GM12878 (cell line): ENCODE results near the gene BFSP2. TPM values are rescaled to one million over a fixed set of nuclear protein-coding genes. Genes with fewer than 3 reads are reported as not detected.
"Not testable (repeated sequence)": the region's sequence is repeated elsewhere in the genome, so short reads cannot be mapped to it uniquely, and the experiment has no call there.

Experiments
- ATAC-seq: fragments of 200-7000 bp; cut with Tn5 transposase; 3 replicates; pipeline ENCODE4 v1.9.1; 2020; ENCODE audit warnings: mild to moderate bottlenecking, moderate library complexity
- BruUV-seq: library from RNA; stranded (reverse); fragments of 400-500 nt; replicated peaks from 2 replicates; lab custom pipeline; 2021; lab: Mats Ljungman, UMichigan
- CTCF ChIA-PET: fragments of 300-600 bp; sonication (Branson Sonifier 250); formaldehyde crosslinking; extraction: SDS; loops from one replicate; lab custom pipeline; 2021; ENCODE audit warnings: inconsistent platforms; lab: Yijun Ruan, JAX
- POLR2A ChIA-PET: fragments of 350-600 bp; formaldehyde crosslinking; extraction: SDS; loops from one replicate; lab custom pipeline; 2021; ENCODE audit warnings: inconsistent platforms; lab: Charles Lee
- RAD21 ChIA-PET: fragments of 300-600 bp; sonication (Branson Sonifier 250); formaldehyde crosslinking; loops from one replicate; lab custom pipeline; 2023; ENCODE audit warnings: antibody characterized with exemption; ENCODE audit not compliant: unreplicated experiment; lab: Charles Lee
- SMC1A ChIA-PET: fragments of 300-600 bp; sonication (Branson Sonifier 250); formaldehyde crosslinking; loops from one replicate; lab custom pipeline; 2023; ENCODE audit not compliant: unreplicated experiment, uncharacterized antibody; lab: Charles Lee
- DNase-seq: peaks from one replicate; pipeline ENCODE4 v3.0.0-alpha.2; 2011; ENCODE audit warnings: low read depth, low spot score
- FAIRE-seq: peaks from 3 replicates; lab custom pipeline; 2011; peaks lifted over from hg19 to GRCh38; lab: Jason Lieb, UNC
- H2AFZ ChIP-seq: 2 replicates; pipeline ENCODE4 v1.6.0; 2011; ENCODE audit warnings: low read depth, low read length, control low read depth; ENCODE audit not compliant: control insufficient read depth
- H3K27ac ChIP-seq: 2 replicates; pipeline ENCODE4 v1.5.1; 2011; ENCODE audit warnings: control low read depth; ENCODE audit not compliant: control insufficient read depth, insufficient read depth
- H3K27me3 ChIP-seq, 2 experiments: replicated peaks in 1 of 2; 2 replicates each; pipeline versions ENCODE4 v1.6.0 to v1.6.1; 2011; ENCODE audit warnings: low read length in 1 of 2; ENCODE audit not compliant: control insufficient read depth in 2 of 2, insufficient read depth in 2 of 2
- H3K36me3 ChIP-seq, 2 experiments: 2 replicates each; pipeline ENCODE4 v1.5.1; 2011; ENCODE audit warnings: low read length in 1 of 2; ENCODE audit not compliant: control insufficient read depth in 2 of 2, insufficient read depth in 2 of 2
- H3K4me1 ChIP-seq: 2 replicates; pipeline ENCODE4 v1.6.1; 2011; ENCODE audit warnings: mild to moderate bottlenecking, low read length, moderate library complexity, mixed read lengths; ENCODE audit not compliant: control insufficient read depth, insufficient read depth
- H3K4me2 ChIP-seq: 2 replicates; pipeline ENCODE4 v1.6.0; 2011; ENCODE audit warnings: control low read depth; ENCODE audit not compliant: control insufficient read depth, insufficient read depth
- H3K4me3 ChIP-seq: fragments of 200-600 bp; sonication (generic); 2 replicates; pipeline ENCODE4 v1.5.1; 2016
- H3K79me2 ChIP-seq: 2 replicates; pipeline ENCODE4 v1.6.0; 2011; ENCODE audit warnings: low read length; ENCODE audit not compliant: control insufficient read depth, insufficient read depth
- H3K9ac ChIP-seq: 2 replicates; pipeline ENCODE4 v1.8.0; 2011; ENCODE audit warnings: low read length, control low read depth, mixed read lengths; ENCODE audit not compliant: control insufficient read depth, insufficient read depth
- H3K9me3 ChIP-seq: replicated peaks from 3 replicates; pipeline ENCODE4 v1.5.1; 2011; ENCODE audit warnings: mild to moderate bottlenecking, low read length; ENCODE audit not compliant: control insufficient read depth, insufficient read depth
- H4K20me1 ChIP-seq: 2 replicates; pipeline ENCODE4 v1.6.0; 2011; ENCODE audit not compliant: control insufficient read depth, insufficient read depth
- ATF7 ChIP-seq: fragments of 450-650 bp; IDR thresholded peaks from 2 replicates; pipeline ENCODE4 v1.6.1; 2016; ENCODE audit warnings: low read depth, mild to moderate bottlenecking
- EP300 ChIP-seq, 2 experiments: fragments of 150-350 bp in 1 of 2; IDR thresholded peaks; 2 replicates each; pipeline ENCODE4 v1.6.1; 2011 to 2012; ENCODE audit warnings: low read depth in 2 of 2, low read length in 2 of 2, borderline replicate concordance in 1 of 2, improper control_type of control experiment in 1 of 2, inconsistent platforms in 1 of 2; ENCODE audit not compliant: control insufficient read depth in 1 of 2
- GABPA ChIP-seq: IDR thresholded peaks from 2 replicates; pipeline ENCODE4 v1.6.1; 2014; ENCODE audit warnings: antibody characterized with exemption, low read depth, mild to moderate bottlenecking, inconsistent platforms
- JUND ChIP-seq: IDR thresholded peaks from 2 replicates; pipeline ENCODE4 v1.6.1; 2012; ENCODE audit warnings: low read depth, mild to moderate bottlenecking, low read length, improper control_type of control experiment, moderate library complexity
- NR2C1 ChIP-seq: fragments of 450-650 bp; IDR thresholded peaks from 2 replicates; pipeline ENCODE4 v1.6.1; 2017; ENCODE audit warnings: antibody characterized with exemption, mild to moderate bottlenecking, moderate library complexity
- RAD21 ChIP-seq: IDR thresholded peaks from 2 replicates; pipeline ENCODE4 v1.6.1; 2011; ENCODE audit warnings: mild to moderate bottlenecking, low read depth, low read length, moderate library complexity; ENCODE audit not compliant: insufficient read depth
- ZZZ3 ChIP-seq: IDR thresholded peaks from 2 replicates; pipeline ENCODE4 v1.6.1; 2011; ENCODE audit warnings: low read depth; ENCODE audit not compliant: control insufficient read depth, insufficient read length
- WGBS: methylation state at CpG from one replicate; pipeline ENCODE4 v1.1.6; 2016; ENCODE audit warnings: low lambda C conversion rate; ENCODE audit not compliant: insufficient replicate concordance, insufficient coverage; ENCODE audit errors: missing lambda C conversion rate; 5-methylcytosine and 5-hydroxymethylcytosine counted together
- in situ Hi-C: fragments of 300-500 bp; cut with MboI; formaldehyde crosslinking; loops from 9 replicates; pipeline ENCODE4 v1.14.3; 2018; ENCODE audit warnings: mixed read lengths
- intact Hi-C: fragments of 100-400 bp; cut with micrococcal nuclease; formaldehyde crosslinking; loops from one replicate; pipeline ENCODE4 v1.14.2; 2022; ENCODE audit not compliant: unreplicated experiment
- polyA plus RNA-seq, 11 experiments: library from polyadenylated mRNA; depleted of rRNA in 4 of 11; unstranded in 6 of 11; stranded (reverse) in 5 of 11; fragments of >200 nt; fragmentation: Nextera tagmentation in 4 of 11; fragmentation: Illumina TruSeq in 1 of 11; extraction: Ambion mirVana in 4 of 11; extraction: Trizol in 1 of 11; gene quantifications; 1 replicate in 1 of 11; 2 replicates in 10 of 11; pipeline versions ENCODE4 v1.2.1 to v1.2.3, GENCODE V29; 2011 to 2016; ENCODE audit warnings: inconsistent platforms in 2 of 11, missing spikeins in 2 of 11, low read depth in 1 of 11
- total RNA-seq, 4 experiments: library from RNA; depleted of rRNA in 3 of 4; stranded (reverse); fragments of >200 nt in 3 of 4; fragmentation: Illumina TruSeq in 1 of 4; extraction: Trizol in 1 of 4; gene quantifications; 2 replicates each; pipeline versions ENCODE4 v1.2.1 to v1.2.3, GENCODE V29; 2013 to 2021
- TF ChIP-seq, protein P1 (sequence below), 3 experiments: IDR thresholded peaks in 2 of 3; conservative IDR thresholded peaks in 1 of 3; 2 replicates each; pipeline ENCODE4 v1.5.1; 2011; ENCODE audit warnings: low read depth in 3 of 3, low read length in 3 of 3, mild to moderate bottlenecking in 3 of 3, control low read depth in 2 of 3, moderate library complexity in 2 of 3, inconsistent platforms in 1 of 3, mixed read lengths in 1 of 3; ENCODE audit not compliant: control insufficient read depth in 2 of 3, insufficient read depth in 1 of 3; ENCODE audit errors: extremely low read depth in 1 of 3

BFSP2 gene
- total and polyA plus RNA-seq, 10 of the 15 experiments (the other 5 are each of a cell fraction or from before 2014, with no cell fraction given) = 1.5 to 20.4 (median 7.3) TPM

GRCh38 chr3:133494469-133494868 lies 94.6 kb downstream of the BFSP2 start:
- BruUV-seq = no TSS peak
- FAIRE-seq = no peak
- Histone ChIP-seq H3K4me1 (peaks cover 32% of the 10 kb centered on the region), H3K79me2 (peaks cover 5% of the 10 kb centered on the region), H4K20me1 (no peaks in the 10 kb centered on the region), H3K27ac (no peak overlapping the region), H3K9me3 (no peaks in the 10 kb centered on the region), H3K27me3 (no peaks in the 10 kb centered on the region), H2AFZ (no peak overlapping the region), H3K36me3 (no peaks in the 10 kb centered on the region), H3K4me2 (no peak overlapping the region), H3K9ac (no peak overlapping the region), H3K4me3 (no peak overlapping the region)
- CTCF ChIA-PET = interaction anchor here (1.2 kb wide), 1 partner anchor 84 kb away, joined by 3 read pairs; no protein-coding TSS in a partner anchor
- SMC1A ChIA-PET = interaction anchor here (1.0 kb wide), 1 partner anchor 17 kb away, joined by 3 read pairs; no protein-coding TSS in a partner anchor
- DNase-seq = no peak
- no peak for TF ChIP-seq ATF7
- 0 out of 2 replicates have a peak, but pooled peaks have one; percentile 19 for TF ChIP-seq RAD21
- no peak for TF ChIP-seq GABPA
- TF ChIP-seq EP300 (IDR thresholded peaks at IDR 0.05; ENCODE audit: borderline replicate concordance in 1 of 2, control insufficient read depth in 1 of 2, low read depth in 2 of 2, low read length in 2 of 2) = no peak
- TF ChIP-seq JUND = no peak
- no peak for TF ChIP-seq NR2C1
- TF ChIP-seq ZZZ3 = no peak
- TF ChIP-seq, protein P1, sequence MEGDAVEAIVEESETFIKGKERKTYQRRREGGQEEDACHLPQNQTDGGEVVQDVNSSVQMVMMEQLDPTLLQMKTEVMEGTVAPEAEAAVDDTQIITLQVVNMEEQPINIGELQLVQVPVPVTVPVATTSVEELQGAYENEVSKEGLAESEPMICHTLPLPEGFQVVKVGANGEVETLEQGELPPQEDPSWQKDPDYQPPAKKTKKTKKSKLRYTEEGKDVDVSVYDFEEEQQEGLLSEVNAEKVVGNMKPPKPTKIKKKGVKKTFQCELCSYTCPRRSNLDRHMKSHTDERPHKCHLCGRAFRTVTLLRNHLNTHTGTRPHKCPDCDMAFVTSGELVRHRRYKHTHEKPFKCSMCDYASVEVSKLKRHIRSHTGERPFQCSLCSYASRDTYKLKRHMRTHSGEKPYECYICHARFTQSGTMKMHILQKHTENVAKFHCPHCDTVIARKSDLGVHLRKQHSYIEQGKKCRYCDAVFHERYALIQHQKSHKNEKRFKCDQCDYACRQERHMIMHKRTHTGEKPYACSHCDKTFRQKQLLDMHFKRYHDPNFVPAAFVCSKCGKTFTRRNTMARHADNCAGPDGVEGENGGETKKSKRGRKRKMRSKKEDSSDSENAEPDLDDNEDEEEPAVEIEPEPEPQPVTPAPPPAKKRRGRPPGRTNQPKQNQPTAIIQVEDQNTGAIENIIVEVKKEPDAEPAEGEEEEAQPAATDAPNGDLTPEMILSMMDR (IDR thresholded peaks at IDR 0.05 in 2 of 3, conservative IDR thresholded peaks at IDR 0.05 in 1 of 3; ENCODE audit: control insufficient read depth in 2 of 3, extremely low read depth in 1 of 3, insufficient read depth in 1 of 3, low read depth in 3 of 3, low read length in 3 of 3) = 0 out of 6 replicates have a peak, but pooled peaks of 1 of the 3 experiments have one; percentile 12
- ATAC-seq = no peak
- intact Hi-C loops (loop anchor here (5.0 kb wide), 1 partner anchor 47 kb away; no protein-coding TSS in a partner anchor), in situ Hi-C loops (no loop called here)
- POLR2A ChIA-PET = no interaction called here
- RAD21 ChIA-PET = no interaction called here
- WGBS = 76% methylated on average over 6 of the region's 6 CpGs

- RAD21 ChIA-PET, H3K4me3 ChIP-seq, BruUV-seq, H2AFZ ChIP-seq, H3K9ac ChIP-seq, H3K27me3 ChIP-seq, in situ Hi-C loops, H3K27ac ChIP-seq, H3K79me2 ChIP-seq, H4K20me1 ChIP-seq, FAIRE-seq, H3K9me3 ChIP-seq, DNase-seq, POLR2A ChIA-PET, H3K36me3 ChIP-seq, intact Hi-C loops, ATAC-seq, H3K4me2 ChIP-seq: not testable (repeated sequence)
- peaks cover 18% of the 10 kb centered on the region for H3K4me1 ChIP-seq
- ChIA-PET SMC1A (interaction anchor here (11.4 kb wide), 1 partner anchor 12 kb away, joined by 76 read pairs; no protein-coding TSS in a partner anchor), CTCF (interaction anchor here (1.4 to 2.2 kb wide), 2 partner anchors 48 to 76 kb away, joined by 4 to 5 read pairs; no protein-coding TSS in a partner anchor)
- WGBS = 0% methylated on average over 1 of the region's 2 CpGs
These were observed 102.7 kb downstream of the BFSP2 start for GRCh38 chr3:133502542-133502941.
